GM12872 (cell line): Measurements from ENCODE around the gene MTMR12.

ENCODE experiments used
- TF ChIP-seq, protein P1 (sequence below): IDR thresholded peaks from 3 replicates; pipeline ENCODE4 v1.5.1; 2011; ENCODE audit warnings: low read depth, mild to moderate bottlenecking, low read length, moderate library complexity; ENCODE audit not compliant: insufficient read depth

The MTMR12 gene, protein sequence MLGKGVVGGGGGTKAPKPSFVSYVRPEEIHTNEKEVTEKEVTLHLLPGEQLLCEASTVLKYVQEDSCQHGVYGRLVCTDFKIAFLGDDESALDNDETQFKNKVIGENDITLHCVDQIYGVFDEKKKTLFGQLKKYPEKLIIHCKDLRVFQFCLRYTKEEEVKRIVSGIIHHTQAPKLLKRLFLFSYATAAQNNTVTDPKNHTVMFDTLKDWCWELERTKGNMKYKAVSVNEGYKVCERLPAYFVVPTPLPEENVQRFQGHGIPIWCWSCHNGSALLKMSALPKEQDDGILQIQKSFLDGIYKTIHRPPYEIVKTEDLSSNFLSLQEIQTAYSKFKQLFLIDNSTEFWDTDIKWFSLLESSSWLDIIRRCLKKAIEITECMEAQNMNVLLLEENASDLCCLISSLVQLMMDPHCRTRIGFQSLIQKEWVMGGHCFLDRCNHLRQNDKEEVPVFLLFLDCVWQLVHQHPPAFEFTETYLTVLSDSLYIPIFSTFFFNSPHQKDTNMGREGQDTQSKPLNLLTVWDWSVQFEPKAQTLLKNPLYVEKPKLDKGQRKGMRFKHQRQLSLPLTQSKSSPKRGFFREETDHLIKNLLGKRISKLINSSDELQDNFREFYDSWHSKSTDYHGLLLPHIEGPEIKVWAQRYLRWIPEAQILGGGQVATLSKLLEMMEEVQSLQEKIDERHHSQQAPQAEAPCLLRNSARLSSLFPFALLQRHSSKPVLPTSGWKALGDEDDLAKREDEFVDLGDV

DNA sequence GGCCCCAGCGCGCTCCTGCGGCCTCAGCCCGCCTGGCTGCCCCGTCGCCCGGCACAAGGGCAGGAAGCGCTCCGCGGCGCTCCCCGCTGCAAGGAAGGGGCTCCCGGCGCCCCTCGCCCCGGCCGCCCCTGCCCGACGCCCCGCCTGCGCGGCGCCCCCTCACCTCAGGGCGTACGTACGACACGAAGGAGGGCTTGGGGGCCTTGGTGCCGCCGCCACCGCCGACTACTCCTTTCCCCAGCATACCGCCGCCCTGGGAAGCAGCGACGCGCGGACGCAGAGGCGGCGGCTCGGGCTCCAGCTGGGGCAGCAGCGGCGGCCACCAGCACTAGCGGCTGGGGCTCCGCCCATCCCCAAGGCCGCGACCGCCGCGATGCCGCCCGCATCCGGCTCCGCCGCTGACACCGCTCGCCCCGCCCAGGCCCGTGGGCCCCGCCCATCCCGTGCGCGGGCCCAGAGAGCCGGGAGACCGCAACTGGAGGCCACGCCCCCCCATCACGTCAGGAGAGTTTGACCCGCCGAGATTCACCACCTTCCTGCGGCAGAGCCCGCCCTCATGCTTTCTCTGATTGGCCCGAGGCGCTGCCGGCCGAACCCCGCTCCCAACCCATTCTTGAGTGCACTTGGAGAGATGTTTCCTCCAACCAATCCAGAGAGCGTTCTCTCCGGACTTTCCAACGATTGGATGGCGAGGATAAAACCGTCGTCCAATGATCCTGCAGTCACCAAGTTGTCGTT, at the start of gene MTMR12:
MTMR12 (minus strand) TSS at position 345 of the 738 bp plus-strand sequence; CDS start at position 244, 101 bp downstream.
- TF ChIP-seq, protein P1, sequence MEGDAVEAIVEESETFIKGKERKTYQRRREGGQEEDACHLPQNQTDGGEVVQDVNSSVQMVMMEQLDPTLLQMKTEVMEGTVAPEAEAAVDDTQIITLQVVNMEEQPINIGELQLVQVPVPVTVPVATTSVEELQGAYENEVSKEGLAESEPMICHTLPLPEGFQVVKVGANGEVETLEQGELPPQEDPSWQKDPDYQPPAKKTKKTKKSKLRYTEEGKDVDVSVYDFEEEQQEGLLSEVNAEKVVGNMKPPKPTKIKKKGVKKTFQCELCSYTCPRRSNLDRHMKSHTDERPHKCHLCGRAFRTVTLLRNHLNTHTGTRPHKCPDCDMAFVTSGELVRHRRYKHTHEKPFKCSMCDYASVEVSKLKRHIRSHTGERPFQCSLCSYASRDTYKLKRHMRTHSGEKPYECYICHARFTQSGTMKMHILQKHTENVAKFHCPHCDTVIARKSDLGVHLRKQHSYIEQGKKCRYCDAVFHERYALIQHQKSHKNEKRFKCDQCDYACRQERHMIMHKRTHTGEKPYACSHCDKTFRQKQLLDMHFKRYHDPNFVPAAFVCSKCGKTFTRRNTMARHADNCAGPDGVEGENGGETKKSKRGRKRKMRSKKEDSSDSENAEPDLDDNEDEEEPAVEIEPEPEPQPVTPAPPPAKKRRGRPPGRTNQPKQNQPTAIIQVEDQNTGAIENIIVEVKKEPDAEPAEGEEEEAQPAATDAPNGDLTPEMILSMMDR: no peak

DNA sequence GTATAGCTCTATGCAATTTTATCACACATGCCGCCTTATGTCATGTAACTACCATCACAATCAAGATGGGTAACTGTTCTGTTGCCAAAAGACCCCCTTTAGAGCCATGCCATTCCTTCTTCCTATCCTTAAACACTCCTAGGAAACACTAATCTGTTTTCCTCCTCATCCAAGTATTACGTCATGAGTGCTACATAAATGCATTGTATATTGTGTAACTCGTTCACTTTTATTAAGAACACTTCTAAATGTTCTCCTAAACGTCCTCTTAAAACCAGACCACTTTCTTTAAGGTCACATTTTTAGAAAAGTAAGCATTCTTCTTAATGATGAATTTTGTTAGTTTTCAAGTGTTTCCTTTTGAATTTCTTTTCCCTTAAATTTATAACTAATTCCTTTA, 49.8 kb upstream of the MTMR12 start:
- TF ChIP-seq, protein P1: no peak

DNA sequence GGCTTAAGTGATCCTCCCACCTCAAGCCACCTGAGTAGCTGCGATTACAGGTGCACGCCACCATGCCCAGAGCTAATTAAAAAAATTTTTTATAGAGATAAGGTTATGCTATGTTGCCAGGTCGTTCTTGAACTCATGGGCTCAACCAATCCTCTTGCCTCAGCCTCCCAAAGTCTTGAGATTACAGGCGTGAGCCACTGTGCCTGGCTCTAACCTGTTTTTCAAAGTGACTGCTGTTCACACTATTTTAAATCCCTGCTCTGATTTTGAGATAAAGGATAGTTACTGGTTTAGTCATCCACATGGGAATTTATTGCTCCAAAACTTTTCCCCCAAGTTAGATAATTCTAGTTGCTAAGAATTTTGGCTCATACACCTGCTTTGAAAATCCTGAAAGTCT, 48.2 kb upstream of the MTMR12 start:
- TF ChIP-seq, protein P1: no peak

DNA sequence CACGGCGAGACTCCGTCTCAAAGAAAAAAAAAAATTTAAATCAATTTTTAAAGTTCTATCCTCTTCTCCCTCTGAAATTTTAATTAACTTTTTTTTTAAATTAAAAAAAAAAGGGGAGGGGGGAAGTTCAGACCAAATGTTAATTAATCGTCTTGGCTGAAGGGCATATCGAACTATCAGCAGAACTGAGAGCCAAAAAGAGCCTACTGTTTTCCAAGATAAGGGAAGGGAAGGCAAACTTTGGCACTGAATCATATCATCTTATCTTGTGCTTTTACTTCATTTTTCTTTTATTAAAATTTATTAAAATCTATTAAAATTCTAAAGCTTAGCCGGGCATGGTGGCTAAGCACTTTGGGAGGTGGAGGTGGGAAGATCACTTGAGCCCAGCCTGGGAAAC, 45.9 kb upstream of the MTMR12 start:
- TF ChIP-seq, protein P1: no peak

DNA sequence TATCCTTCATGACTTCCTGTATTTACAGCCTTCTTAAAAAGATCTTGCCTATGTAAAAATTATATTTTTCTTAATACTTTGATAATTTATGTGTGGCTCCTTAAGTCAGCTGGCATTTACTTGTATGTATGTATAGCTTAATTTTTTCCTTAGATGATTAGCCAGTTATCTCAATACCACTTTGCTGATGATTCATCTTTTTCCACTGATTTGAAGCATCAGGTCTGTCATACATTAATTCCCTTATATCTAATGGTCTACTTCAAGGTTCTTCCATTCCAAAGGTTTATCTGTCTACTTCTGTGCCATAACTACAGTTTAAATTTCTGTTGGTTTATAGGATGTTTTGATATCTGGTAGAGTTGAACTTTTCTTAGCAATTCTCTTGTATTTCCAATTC, 44.9 kb upstream of the MTMR12 start:
- TF ChIP-seq, protein P1: no peak

DNA sequence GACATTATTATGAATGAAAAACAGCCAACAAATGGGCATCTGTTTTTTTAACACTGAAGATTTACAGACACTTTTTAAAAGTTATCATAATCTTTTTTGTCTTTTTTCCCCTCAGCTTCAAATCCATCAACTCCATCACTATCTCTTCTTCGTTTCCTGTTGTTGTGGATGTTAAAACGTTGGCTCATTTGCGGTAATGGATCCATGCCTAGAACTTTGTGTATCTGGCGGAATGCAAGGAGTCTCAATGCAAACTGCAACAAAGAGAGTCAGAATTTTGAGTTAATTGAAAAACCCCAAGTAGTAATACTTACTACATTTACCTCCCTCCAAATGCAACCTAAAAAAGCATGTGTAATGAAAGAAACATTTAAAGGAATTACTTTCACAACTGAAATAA, 42.9 kb upstream of the MTMR12 start:
- TF ChIP-seq, protein P1: no peak

DNA sequence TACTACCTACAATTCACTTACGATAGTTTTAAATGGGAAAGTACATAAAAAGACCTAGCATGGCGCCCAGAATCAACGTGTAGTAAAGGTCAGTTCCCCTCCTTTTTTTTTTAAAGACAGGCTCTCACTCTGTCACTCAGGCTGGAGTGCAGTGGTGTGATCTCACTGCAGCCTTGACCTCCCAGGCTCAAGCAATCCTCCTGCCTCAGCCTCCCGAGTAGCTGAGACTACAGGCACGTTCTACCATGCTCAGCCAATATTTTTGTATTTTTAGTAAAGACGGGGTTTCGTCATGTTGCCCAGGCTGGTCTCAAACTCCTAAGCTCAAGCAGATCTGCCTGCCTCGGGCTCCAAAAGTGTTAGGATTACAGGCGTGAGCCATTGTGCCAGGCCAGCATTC, 40.7 kb upstream of the MTMR12 start:
- TF ChIP-seq, protein P1: no peak
